Activated CD4-positive, alpha-beta T cell treated with anti-CD3 and anti-CD28 coated beads, Interleukin-2, Interleukin-6, amounts not matched to agents 100 ng/mL and 50 ng/mL, durations not matched to agents 16 hours and 8 hours (primary cell): Measurements from ENCODE around the gene ZNF554.

Source experiments
- DNase-seq: peaks from one replicate; pipeline ENCODE4 v3.0.0-alpha.2; 2020

The ZNF554 gene

DNA sequence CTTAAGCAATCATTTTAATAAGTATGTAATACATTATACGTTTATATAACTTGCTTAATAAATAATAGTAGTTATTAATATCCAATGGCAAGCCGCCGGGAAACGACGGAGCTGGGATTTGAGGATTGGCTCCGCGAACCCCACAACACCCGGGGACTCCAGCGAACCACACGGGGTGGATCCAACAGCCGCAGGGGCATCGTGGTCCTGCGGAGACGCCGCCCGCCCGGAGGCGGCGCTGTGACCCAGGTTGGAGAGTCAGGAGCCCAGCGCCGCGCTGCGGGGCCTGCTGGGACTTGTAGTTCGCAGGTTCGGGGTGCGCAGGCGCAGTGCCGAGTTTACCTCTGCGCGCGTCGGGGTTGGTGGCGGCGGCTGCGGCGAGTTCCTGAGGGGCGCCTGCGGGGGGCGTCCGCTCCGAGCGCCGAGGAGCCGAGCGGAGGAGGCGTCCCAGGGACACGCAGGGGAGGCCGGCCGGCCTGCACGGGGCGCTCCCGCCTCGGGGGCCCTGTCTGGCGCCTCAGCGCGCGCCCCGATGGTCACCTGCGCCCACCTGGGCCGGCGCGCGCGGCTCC is at the start of gene ZNF554:
Gene ZNF554, plus strand, starts transcription at position 329 of the 572 bp plus-strand sequence. Its CDS starts 204 bp downstream, at position 533.
- peak; percentile 98 for DNase-seq

DNA sequence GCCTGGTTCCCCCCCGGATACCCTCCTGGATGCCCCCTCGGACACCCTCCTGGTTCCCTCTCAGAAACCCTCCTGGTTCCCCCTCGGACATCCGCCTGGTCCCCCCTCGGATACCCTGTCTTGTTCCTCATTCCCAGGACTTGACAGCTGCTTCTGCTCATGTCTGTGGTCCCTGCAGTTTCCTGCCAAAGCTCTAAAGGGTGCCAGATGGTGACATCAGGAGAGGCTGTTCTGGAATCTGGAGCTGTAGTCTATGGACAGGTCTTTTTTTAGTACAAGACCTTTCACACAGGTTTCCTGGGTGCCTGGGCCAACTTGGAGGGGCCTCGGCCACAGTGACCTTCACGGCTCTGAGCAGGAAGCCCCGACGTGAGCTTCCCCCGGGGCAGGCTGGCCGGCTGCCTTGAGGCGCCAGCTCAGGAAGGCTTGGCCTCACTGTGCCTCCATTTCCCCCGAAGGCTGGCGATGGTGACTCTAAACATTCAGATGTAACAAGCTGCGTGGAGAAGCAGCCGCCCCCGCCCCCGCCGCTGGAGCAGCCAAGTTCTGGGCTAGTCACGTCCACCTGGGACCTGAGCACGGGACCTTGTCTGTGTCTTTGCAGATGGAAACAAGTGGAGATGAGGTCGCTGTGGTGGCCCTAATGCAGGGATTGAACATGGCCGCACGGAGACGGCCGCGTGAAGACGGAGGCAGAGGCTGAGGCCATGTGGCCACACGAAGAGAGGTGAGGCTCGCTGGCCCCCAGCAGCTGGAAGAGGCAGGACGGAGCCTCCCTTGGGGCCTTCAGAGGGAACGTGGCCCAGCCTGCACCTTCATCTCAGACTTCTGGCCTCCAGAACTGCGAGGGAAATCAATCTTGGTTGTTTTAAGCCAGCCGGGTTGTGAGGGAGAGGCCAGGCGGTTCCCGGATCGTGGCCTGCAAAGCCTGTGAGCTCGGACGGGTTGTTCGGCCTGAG is 49.3 kb upstream of the ZNF554 start:
- DNase-seq, result no peak

DNA sequence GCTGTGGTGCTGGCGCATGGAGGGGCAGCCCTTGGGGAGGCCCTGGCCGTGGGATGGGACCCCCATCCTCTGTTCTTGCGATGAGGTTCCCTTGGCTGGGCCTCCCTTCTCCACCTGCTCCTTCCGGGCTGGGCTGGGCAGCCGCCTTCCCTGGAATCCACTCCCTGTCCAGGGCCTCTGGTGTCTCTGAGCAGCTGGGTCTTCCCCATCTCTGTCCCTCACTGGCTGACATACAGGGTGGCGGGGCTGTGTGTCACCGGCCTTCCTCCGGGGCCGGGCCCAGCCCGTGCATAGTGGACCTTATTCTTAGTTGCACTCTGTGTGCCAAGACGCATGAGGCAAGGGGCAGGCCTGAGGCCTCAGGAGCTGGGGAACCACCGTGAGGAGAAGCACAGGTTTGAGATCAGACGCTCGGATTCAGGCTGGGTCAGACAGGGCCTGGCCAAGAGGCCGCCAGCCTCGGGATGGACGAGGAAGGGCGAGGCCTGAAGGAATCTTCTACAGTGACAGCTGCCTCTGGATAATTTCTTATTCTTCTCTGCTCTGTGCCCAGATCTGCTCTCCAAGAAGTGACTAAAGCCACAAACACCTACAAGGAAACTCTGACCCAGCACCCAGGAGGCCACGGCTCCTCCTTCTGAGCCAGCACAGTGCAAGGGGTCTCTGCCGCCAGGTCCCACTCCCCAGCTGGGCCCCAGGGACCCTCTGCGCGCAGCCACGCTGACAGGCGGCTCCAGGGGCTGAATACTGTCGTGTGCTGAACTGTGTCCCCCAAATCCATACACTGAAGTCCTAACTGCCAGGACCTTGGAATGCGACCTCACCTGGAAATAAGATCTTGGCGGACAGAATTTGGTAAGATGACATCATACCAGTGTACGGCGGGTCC is 47.6 kb upstream of the ZNF554 start:
- DNase-seq, result no peak

DNA sequence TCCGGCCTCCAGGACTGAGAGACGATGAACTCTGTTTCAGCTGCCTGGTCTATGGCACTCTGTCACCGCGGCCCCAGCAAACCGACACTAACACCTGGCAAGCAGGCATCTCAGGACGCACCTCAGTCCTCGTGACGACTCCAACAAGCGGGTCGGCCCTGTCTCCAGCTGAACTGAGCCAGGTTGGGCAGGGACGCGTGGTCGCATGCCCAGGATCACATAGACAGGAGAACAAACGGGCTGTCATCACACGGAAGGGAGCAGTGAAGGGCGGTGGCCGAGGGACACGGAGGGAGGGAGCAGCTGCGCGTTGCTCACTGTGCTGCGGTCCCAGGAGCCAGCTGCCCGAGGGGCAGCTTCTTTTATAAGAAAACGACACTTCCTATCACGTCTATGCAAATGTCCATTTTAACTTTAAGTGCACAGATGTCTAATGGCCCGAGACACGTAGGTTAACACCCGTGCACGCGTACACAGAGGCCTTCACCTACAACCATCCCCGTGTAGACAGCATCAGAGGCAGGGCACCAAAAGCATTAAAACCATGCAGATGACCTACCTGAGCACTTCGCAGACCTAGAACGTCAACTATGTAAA is 45.5 kb upstream of the ZNF554 start:
- no peak for DNase-seq

DNA sequence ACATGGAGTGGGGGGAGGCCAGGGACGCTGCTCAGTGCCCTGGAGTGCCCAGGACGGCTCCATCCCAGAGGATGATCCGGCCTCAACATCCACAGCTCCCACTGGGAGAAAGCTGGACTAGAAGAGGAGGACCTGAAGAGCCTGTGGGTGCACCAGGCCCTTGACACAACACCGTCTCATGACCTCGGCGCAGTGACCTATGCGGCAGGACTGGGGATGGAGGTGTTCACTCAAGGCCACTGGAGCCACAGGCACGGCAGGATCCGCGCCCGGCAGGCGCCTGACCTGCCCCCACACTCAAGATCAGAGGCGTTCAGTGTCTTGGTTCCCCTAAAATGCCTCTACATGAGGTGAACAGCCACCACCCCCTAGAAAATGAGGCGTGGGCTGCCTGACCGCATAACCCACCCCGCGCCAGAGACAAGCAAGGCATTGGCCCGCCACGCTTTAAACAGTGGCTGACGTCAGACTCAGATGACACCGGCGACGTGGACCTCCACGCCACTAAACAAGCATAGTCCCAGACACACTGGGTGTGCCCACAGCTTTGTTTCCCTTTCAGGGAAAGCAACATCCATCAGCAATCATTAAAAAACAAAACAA is 44.6 kb upstream of the ZNF554 start:
- DNase-seq, result no peak

DNA sequence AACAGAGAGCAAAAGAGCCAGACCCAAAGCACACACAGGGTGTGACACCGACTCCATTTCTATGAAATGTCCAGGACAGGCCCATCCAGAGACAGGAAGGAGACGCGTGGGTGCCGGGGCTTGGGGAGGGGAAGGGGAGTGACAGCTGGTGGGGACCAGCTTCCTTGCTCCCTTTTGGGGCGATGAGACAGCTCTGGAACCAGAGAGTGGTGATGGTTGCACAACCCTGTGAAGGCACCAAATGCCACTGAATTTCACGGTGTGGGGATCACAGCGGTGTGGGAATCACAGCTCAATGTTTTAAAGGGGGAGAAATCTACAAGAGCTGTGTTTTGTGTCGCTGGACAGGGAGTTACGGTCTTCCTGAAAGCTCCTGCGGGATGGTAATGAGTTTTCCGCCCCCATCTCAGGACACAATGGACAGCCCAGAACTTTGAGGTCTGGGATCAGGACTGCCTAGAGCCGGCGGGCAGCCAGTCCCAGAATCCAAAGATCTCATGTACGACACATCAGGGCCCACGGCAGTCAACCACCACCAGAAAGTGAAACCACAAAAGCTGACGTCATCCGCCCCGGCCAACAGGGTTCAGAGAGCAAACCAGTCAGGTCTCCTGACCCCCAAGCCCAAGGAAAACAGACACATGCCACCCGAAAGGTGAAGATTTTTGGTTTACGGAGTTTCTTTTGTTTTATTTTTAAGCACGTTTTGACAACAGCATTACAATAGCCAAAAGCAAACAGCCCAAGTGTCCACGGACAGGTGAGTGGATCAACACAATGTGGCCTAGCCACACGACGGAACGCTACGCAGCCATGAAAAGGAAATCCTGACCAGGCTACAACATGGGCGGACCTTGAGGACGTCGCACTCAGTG is 43.9 kb upstream of the ZNF554 start:
- DNase-seq, result peak; percentile 81

DNA sequence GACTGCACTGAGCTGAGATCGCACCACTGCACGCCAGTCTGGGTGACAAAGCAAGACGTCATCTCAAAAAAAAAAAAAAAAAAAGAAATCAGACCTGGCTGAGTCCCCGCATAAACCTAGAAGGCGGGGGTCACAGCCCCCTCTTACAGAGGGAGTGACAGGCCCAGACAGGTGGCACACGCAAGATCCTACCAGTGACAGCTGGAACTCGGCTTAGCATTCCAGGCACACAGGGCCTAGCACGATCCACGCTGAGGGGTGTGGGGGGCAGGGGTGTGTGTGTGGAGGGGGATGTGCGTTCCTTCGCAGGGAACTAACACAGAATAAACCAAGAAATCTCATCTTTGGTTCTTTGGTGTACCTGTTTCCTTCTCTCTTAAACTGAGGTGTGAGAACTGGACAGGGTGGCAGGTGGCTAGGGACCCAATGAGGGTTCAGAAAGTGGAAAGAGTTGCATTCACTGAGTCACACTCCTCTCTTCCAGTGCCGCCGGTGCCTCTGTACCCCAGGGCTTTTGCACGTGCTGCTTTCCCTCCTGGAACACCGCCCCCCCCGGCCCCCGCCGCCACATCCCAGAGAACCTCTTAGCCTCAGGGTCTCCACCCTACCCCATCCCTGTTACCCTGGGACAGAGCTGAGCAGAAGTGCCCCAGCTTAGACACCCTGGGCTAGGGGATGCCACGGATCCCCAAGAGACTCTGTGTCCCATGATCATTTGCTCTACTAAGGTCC is 41.5 kb upstream of the ZNF554 start:
- DNase-seq, result no peak

DNA sequence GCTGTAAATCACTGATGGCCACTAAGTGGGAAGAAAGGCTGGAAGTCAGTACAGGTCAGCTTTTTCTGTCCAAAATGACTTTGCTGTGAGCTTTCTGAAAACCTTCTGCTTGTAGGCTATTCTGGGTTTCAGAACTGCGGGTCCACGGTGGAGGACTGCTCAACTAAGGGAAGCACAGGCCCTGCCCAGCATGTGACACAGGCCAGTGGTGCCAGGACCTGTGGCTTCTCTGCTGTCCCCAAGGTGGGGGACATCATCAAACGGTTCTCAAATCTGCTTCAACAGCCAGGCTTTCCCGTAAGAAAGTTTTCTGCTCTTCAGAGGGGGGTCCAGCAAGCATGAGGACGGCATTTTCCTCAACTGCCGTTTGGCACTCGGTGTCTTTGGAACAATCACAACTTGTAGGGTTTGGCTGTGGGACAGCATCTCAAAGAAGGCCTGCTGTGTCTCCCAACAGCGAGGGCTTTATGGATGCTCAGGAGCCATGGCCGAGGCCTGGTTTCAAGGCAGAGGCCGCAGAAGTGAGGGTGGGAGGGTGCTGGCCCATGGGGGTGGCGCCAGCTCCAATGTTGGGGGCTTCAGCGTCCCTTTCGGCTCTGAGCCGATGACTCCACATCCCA is 40.4 kb upstream of the ZNF554 start:
- DNase-seq, result no peak

DNA sequence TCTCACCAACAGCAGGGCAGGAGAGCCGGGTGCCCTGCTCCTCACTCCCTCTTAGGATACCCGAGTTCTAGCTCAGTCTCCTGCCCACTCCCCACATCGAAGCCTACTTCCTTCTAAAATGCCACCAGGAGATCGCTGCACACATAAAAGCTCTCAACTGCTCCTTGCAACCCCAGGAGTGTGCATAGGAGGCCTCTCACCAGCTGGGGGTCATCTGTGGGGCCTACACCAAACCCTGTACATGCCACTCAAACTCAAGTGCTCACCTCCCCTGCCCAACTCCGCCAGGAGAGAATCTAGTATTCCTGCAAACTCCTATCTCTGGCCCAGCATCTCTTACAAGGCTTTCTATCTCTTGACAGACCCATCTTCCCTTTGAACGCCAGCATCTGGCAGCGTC is 39.4 kb upstream of the ZNF554 start:
- no peak for DNase-seq

DNA sequence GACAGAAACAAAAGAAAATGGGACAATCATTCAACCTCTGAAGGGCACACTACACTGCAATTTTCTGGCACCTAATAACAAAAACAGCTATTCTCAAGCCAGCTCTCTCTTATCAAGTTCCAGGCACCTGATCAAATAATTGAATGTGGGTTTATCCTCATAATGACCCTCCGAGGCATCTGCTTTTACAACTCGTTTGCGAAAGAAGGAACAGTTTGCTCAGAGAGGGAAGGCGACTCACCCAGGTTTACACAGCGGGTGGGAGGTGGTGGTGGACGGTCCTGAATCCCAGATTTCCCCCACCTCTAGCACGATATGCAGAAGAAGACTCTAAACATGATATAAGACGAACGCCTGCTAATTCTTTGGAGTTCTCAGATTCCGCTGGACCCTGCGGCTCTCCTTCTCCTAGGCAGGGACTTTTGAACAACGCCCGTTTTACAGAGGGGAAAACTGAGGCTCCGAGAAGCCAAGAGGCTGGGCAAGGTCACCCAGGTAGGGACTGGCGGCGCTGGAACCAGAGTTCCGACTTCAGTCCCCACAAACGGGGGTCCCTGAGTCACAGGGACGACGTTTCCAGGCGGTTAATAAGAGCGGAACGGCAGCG is 37.2 kb upstream of the ZNF554 start:
- no peak for DNase-seq

DNA sequence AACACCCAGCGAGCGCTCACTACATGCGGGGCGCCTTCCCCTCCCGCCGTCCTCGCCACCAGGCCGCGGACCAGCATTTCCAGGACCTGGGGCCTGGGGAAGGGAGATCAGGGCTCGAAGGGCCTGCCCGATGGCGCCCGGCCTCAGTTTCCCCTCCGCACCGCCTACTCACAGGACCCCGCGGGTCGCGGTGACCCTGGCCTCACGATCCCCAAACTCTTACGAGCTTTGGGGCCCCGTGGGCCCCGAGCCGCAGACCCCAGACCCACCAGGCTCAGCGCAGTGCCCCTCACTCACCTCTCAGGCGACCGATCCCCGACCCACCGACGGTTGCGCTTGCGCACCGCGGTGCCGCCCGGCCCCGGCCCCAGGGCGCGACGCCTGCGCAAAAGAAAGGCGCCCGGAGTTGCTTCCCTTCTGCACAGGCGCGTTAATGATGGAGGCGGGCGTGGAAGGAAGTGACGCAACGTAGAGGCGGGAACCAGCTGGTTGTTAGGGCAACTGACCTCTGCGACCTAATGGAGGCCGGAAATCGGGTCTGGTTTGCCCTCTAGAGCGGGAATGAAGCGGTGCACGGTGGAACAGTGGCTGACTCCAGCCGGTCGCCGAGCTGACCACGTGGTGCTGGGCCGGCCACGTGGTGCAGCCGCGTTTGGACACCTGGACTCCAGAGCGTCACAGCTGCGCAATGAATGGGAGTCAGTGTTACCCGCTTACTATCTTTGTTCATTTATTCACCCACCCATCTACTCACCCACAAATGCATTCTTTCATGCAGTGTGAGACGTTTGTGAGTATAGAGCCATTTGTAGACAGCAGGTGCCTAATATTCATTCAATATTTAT is 36.5 kb upstream of the ZNF554 start, which contains the start of gene SGTA:
Gene SGTA, minus strand, starts transcription at position 338 of the 845 bp plus-strand sequence. CDS start 14,205 bp downstream, outside the sequence.
- DNase-seq, result peak; percentile 99

DNA sequence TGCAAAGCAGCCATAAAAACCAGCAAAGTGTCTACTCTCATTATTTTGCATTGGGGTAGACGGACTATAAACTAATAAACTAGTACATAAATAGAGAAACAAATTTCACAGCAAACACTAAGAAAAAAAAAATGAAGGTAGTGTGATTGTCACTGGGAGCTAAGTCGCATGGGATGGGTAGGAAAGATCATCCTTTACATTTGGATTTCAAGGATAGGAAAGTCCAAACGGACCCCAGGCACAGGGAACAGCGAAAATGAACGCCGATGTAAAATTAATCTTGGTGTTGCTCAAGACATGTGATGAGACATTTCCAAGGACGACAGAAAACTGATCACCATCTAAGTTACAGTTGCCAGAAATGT is 35.9 kb upstream of the ZNF554 start:
- DNase-seq, result no peak

DNA sequence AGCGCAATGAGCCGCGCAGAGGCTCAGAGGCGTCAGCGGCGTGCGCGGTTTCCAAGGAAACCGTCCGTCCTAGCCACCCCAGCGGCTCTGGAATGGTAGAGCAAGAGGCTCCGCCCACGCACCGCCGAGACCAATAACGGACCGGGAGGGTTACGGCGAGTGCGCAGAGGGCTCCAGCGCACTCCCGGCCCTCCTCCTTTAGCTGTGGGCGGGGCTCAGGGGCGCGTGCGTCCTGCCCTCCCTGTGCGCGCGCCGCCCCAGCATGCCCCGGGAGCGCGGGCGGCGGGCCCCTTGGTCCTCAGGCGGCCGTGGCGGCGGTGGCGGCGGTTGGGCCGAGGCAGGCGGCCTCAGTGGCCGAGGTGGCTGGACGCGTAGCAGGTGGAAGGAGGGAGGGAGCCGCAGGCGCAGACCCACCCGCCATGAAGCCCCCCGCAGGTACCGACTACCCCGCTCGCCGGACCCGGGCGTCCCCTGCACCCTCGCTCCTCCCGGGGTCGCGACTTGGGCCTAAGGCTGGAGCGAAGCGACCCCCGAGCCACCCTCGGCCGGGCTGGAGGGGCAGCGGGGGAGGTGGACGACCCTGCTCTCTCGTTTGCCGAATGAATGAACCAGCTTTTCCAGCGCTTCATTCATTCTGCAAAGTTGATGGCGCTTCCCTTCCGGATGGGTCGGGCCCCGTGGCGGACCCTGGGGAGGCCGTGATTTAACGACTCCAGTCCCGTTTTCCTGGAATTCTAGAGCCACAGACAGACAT is 34.2 kb upstream of the ZNF554 start, which contains the start of gene THOP1:
Gene THOP1, plus strand, starts transcription at position 260 of the 754 bp plus-strand sequence. Its CDS starts 160 bp downstream, at position 420.
- DNase-seq, result peak; percentile 99

DNA sequence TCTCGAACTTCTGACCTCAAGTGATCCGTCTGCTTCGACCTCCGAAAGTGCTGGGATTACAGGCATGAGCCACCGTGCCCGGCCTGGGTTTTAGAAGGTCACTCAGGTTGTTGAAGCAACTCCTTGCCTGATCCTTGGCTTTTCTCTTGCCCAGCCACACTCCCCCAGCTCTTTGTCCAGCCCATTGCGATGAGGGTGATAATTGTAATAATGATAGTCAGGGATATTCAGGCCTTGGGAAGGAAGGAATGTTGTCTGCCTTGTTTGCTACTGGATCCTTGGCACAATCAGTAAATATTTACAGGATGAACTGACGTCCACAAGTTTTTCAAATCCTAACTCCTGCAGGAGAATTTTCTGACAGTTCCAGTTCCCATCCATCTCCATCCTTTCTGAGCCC is 32.6 kb upstream of the ZNF554 start:
- DNase-seq, result no peak

DNA sequence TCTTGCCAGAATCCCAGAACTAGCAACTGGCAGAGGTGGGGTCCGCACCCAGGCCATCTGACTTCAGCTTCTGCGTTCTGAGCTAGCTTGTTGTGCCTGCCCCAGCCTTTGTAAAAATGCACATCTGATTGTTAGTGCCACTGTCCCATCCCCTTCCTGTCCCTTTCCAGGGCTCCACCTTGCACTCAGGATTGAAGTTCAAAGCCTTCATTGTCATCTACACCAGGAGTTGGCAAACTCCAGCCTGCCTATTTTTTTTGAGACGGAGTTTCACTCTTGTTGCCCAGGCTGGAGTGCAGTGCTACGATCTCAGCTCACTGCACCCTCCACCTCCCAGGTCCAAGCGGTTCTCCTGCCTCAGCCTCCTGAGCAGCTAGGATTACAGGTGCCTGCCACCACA is 31.4 kb upstream of the ZNF554 start:
- no peak for DNase-seq

DNA sequence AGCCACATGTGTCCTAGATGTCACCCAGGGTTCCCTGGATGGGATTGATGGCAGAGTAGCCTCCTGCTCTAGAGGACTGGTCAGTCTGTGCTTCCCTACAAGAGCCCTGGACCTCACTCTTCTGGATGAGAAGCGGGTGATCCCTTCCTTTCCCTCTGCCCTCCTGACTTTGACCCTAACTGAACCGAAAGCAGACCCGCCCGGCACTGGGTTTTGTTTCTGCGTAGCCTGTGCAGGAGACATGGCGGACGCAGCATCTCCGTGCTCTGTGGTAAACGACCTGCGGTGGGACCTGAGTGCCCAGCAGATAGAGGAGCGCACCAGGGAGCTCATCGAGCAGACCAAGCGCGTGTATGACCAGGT is 29.5 kb upstream of the ZNF554 start:
- DNase-seq, result no peak

DNA sequence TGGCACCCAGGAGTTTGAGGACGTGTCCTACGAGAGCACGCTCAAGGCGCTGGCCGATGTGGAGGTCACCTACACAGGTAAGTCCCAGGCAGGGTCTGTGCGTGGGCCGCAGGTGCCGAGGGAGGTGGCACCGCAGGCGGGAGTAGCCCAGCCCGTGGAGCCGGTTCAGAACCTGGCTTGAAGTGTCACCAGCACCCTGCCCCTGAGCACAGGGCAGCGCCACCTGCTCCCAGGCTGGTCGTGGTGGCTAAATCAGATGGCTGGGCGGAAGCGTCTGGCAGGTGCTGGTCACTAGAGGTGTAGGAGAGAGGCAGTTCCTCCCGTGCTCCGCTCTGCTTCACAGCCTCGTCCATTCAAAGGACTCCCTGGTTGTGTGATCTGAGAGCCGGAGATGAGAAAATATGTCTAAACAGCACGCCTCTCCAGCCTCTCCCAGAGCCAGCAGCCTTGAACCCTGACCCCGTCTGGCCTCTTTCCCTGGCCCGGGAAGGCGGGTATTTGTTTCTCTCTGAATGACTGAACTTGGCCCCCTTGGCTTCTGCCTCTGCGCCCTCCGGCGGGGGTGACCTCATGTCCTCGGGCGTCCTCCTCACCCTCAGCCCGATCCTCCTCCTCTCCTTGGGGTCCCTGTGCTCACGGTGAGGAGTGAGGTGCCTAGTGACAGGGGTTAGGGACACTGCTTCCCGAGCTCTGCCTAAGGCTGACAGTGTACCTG is 29.0 kb upstream of the ZNF554 start:
- DNase-seq, result no peak
